GM13976 (cell line): Measurements from ENCODE around the gene RASGEF1C.

ENCODE experiments used
- DNase-seq: peaks from one replicate; pipeline ENCODE4 v3.0.0; 2012; ENCODE audit warnings: low spot score
- CTCF ChIP-seq: IDR thresholded peaks from 2 replicates; pipeline ENCODE4 v1.5.1; 2012; ENCODE audit warnings: borderline replicate concordance, mild to moderate bottlenecking; ENCODE audit not compliant: insufficient read depth; ENCODE audit errors: extremely low read depth, missing control alignments, control extremely low read depth
- in situ Hi-C: fragments of 300-500 bp; cut with MboI; formaldehyde crosslinking; loops from one replicate; pipeline ENCODE4 v1.12.0; 2022; ENCODE audit warnings: low sequenced_read_pairs, mixed read lengths, inconsistent platforms; ENCODE audit not compliant: unreplicated experiment

RASGEF1C gene

GRCh38 chr5:180100621-180101450 lies 108.2 kb downstream of the RASGEF1C start:
- TF ChIP-seq CTCF, result no peak
- DNase-seq, result no peak
- in situ Hi-C loops, result no loop called here

GRCh38 chr5:180099733-180100611 lies 109.0 kb downstream of the RASGEF1C start:
- DNase-seq, result no peak
- no peak for TF ChIP-seq CTCF
- in situ Hi-C loops, result no loop called here

- no peak for DNase-seq
- in situ Hi-C loops, result no loop called here
- no peak for TF ChIP-seq CTCF
Measured at GRCh38 chr5:180098991-180099732, 109.8 kb downstream of the RASGEF1C start.

- TF ChIP-seq CTCF, result no peak
- no peak for DNase-seq
- in situ Hi-C loops, result no loop called here
Measured at GRCh38 chr5:180098526-180098925, 110.5 kb downstream of the RASGEF1C start.

GRCh38 chr5:180097926-180098325 lies 111.1 kb downstream of the RASGEF1C start:
- TF ChIP-seq CTCF, result no peak
- in situ Hi-C loops, result no loop called here
- no peak for DNase-seq
